T-helper 1 cell (primary cell): Measurements from ENCODE around the gene TACC2.
"Not testable (repeated sequence)": the region's sequence is repeated elsewhere in the genome, so short reads cannot be mapped to it uniquely, and the experiment has no call there.

Source experiments
- DNase-seq, 5 donors: peaks; one replicate each; pipeline ENCODE4 v3.0.0-alpha.2; 2012 to 2020

Gene TACC2

GRCh38 chr10:122066337-122066939, 77.5 kb downstream of the TACC2 start:
- not testable (repeated sequence) for DNase-seq

GRCh38 chr10:122068844-122069243, 79.9 kb downstream of the TACC2 start:
- DNase-seq = no peak

- DNase-seq = no peak
Measured at GRCh38 chr10:122072491-122072890, 83.5 kb downstream of the TACC2 start.

GRCh38 chr10:122073508-122073907, 84.5 kb downstream of the TACC2 start:
- DNase-seq = no peak

- no peak for DNase-seq
Measured at GRCh38 chr10:122075171-122075570, 86.2 kb downstream of the TACC2 start.

- not testable (repeated sequence) for DNase-seq
Measured at GRCh38 chr10:122075876-122076275, 86.9 kb downstream of the TACC2 start.

GRCh38 chr10:122077311-122077875, 88.4 kb downstream of the TACC2 start:
- DNase-seq = no peak

- no peak for DNase-seq
Measured at GRCh38 chr10:122078326-122078725, 89.4 kb downstream of the TACC2 start.

- DNase-seq = no peak
Measured at GRCh38 chr10:122078965-122079795, 90.2 kb downstream of the TACC2 start.

GRCh38 chr10:122082616-122083477, 93.9 kb downstream of the TACC2 start:
- no peak for DNase-seq

GRCh38 chr10:122083478-122084025, 94.6 kb downstream of the TACC2 start:
- no peak for DNase-seq

GRCh38 chr10:122084286-122085041, 95.5 kb downstream of the TACC2 start:
- no peak for DNase-seq

GRCh38 chr10:122085423-122085911, 96.5 kb downstream of the TACC2 start:
- no peak for DNase-seq

GRCh38 chr10:122086416-122087240, 97.7 kb downstream of the TACC2 start:
- no peak for DNase-seq

- DNase-seq = no peak
Measured at GRCh38 chr10:122087436-122087835, 98.5 kb downstream of the TACC2 start.

- no peak for DNase-seq
Measured at GRCh38 chr10:122089311-122090017, 100.5 kb downstream of the TACC2 start.

GRCh38 chr10:122091722-122092121, 102.8 kb downstream of the TACC2 start:
- DNase-seq = no peak

- no peak for DNase-seq
Measured at GRCh38 chr10:122093076-122093475, 104.1 kb downstream of the TACC2 start.

GRCh38 chr10:122096181-122096580, 107.2 kb downstream of the TACC2 start:
- not testable (repeated sequence) for DNase-seq

GRCh38 chr10:122096705-122097104, 107.7 kb downstream of the TACC2 start:
- DNase-seq = no peak
